Smooth muscle cell of the pulmonary artery (primary cell): ENCODE data around the gene ATP5MC3. TPM values are rescaled to one million over a fixed set of nuclear protein-coding genes. Genes with fewer than 3 reads are reported as not detected.

Experiments used
- total RNA-seq: library from RNA; depleted of rRNA; stranded (reverse); fragments of >200 nt; gene quantifications from 2 replicates; pipeline ENCODE4 v1.2.3, GENCODE V29; 2014

Gene ATP5MC3
- total RNA-seq = 62.0 and 76.2 TPM in 2 replicates

DNA sequence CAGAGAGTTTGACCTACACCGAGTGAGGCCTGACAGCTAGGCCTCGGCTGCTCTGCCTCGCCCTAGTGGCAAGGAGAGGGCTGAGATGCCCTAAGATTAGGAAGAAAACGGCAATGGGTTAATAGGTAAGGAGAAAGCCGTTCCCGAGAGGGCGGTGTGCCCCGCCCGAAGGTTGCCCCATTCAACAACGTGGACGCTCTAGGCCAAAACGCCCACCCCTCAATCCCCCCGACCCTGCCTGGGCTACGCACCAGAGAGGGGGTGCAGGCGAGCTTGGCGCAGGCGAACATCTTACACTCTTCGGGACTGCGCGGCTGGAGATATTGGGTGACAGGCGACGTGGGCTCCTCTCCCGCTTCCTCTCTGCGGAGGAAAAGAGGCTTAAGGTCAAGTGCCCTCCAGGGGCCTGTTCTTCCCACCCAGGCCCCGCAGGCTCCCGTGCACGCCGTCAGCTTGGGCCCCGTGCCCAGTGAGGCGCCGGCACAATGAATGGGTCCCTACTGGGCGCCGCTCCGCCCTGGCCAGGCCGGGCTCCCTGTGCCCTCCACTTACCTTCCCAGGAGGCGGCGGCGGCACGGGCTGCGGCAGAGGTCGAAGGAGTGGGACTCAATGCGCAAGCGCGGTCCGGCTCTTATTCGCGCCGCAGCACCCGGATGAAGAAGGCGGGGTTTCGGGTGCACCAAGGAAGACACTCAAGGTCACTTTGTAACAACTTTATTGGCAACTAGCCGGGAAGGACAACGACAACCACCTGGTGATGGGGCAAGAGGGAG is at the start of gene ATP5MC3:
Gene ATP5MC3 (minus strand): TSS at position 607 of the 773 bp plus-strand sequence. CDS start 317 bp downstream, at position 290.

DNA sequence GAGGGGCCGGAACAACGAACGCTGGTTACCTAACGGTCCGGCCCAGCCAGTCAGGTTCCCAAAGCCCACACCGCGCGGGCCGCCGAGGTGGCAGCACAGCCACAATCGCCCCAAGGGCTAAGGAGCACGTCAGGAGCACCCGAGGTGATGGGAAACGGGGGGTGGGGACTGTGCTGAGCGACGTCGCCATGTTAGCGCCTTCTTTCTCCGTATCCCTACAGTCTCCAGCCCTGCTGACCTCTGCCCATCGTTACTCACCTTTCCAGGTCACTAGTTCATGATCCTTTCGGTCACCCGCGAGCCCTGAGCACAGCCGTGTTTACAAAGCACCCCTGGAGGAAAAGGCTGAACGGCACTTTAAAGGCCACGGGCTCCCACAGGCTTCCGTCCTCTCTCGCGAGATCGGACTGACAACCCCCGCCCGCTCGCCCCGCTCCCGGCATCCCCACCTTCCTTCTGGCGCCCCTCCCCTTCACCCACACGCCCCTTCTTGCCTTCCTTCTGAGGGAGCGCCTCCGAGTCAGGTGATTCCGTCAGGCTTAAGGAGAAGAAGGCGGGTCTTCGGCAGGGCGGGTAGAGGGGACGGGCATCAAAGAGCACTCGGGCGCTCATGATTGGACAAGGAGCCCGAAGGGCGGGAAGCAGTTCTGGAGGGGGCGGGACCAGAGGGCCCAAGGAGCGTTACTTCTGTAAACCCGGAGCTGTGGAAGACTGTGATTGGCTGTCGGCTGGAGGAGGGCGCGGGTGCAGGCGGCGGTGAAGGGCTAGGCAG is 13.5 kb downstream of the ATP5MC3 start, which contains the start of gene ATF2:
Gene ATF2 (minus strand): TSS at position 412 of the 772 bp plus-strand sequence. CDS start 31,760 bp downstream, outside the sequence.

Other genes starting within 250 kb of the ATP5MC3 start
- 7.8 and 9.6 TPM in 2 replicates for gene CHN1, start 176.3 kb downstream of the ATP5MC3 start, total RNA-seq
- gene ATF2, start 13.5 kb downstream of the ATP5MC3 start, total RNA-seq = 39.2 and 45.7 TPM in 2 replicates